Panc1 (cell line): ENCODE measurements around the gene SLC7A4. TPM values are rescaled to one million over a fixed set of nuclear protein-coding genes. Genes with fewer than 3 reads are reported as not detected.

ENCODE experiments used
- ATAC-seq: fragments of 200-7000 bp; cut with Tn5 transposase; 2 replicates; pipeline ENCODE4 v1.9.1; 2020; ENCODE audit warnings: mild to moderate bottlenecking, moderate library complexity
- BruUV-seq: library from RNA; stranded (reverse); fragments of 400-500 nt; replicated peaks from 2 replicates; lab custom pipeline; 2021; lab: Mats Ljungman, UMichigan
- CTCF ChIA-PET: fragments of 300-600 bp; sonication (Branson Sonifier 250); formaldehyde crosslinking; loops from one replicate; lab custom pipeline; 2022; ENCODE audit warnings: antibody characterized with exemption; lab: Charles Lee
- POLR2A ChIA-PET: fragments of 300-600 bp; sonication (Branson Sonifier 250); formaldehyde crosslinking; loops from one replicate; lab custom pipeline; 2022; ENCODE audit warnings: antibody characterized with exemption; lab: Charles Lee
- DNase-seq: peaks from one replicate; pipeline ENCODE4 v3.0.0-alpha.2; 2010; ENCODE audit warnings: low read depth, low spot score
- H3K27ac ChIP-seq: 2 replicates; pipeline ENCODE4 v1.5.1; 2011; ENCODE audit warnings: mild to moderate bottlenecking, low read length, inconsistent platforms
- H3K27me3 ChIP-seq: fragments of 200-500 bp; sonication (Bioruptor generic); 2 replicates; pipeline ENCODE4 v1.6.0; 2014; ENCODE audit warnings: low read length, inconsistent platforms; ENCODE audit not compliant: control insufficient read depth, insufficient read depth
- H3K36me3 ChIP-seq: fragments of 200-500 bp; sonication (Bioruptor generic); 2 replicates; pipeline ENCODE4 v1.5.1; 2014; ENCODE audit warnings: inconsistent platforms, mild to moderate bottlenecking, low read length, moderate library complexity; ENCODE audit not compliant: control insufficient read depth, insufficient read depth
- H3K4me1 ChIP-seq: 2 replicates; pipeline ENCODE4 v1.5.1; 2011; ENCODE audit warnings: inconsistent platforms, mild to moderate bottlenecking, low read length, moderate library complexity; ENCODE audit not compliant: control insufficient read depth, insufficient read depth
- H3K4me3 ChIP-seq, 2 experiments: 2 replicates each; pipeline ENCODE4 v1.5.1; 2011 to 2012; ENCODE audit warnings: low read depth in 2 of 2, low read length in 2 of 2, mild to moderate bottlenecking in 2 of 2, inconsistent platforms in 1 of 2, moderate library complexity in 1 of 2
- H3K9me3 ChIP-seq: fragments of 200-500 bp; sonication (Bioruptor generic); 2 replicates; pipeline ENCODE4 v1.5.1; 2014; ENCODE audit warnings: low read depth, mild to moderate bottlenecking, inconsistent platforms, low read length, moderate library complexity; ENCODE audit not compliant: control insufficient read depth, insufficient read depth
- POLR2AphosphoS5 ChIP-seq: IDR thresholded peaks from 2 replicates; pipeline ENCODE4 v1.6.1; 2012; ENCODE audit warnings: mild to moderate bottlenecking, low read depth, low read length, moderate library complexity
- SIN3A ChIP-seq: IDR thresholded peaks from 2 replicates; pipeline ENCODE4 v1.6.1; 2012; ENCODE audit warnings: low read depth, mild to moderate bottlenecking, low read length, moderate library complexity, borderline replicate concordance; ENCODE audit not compliant: insufficient read depth
- TCF7L2 ChIP-seq: IDR thresholded peaks from 2 replicates; pipeline ENCODE4 v1.6.1; 2011; ENCODE audit warnings: mild to moderate bottlenecking, low read depth, low read length, inconsistent platforms
- in situ Hi-C: cut with HindIII; loops from 2 replicates; pipeline ENCODE4 v1.10.0; 2016; ENCODE audit warnings: low sequenced_read_pairs, low pct_unique_long_range_greater_than_20kb
- intact Hi-C: fragments of 100-400 bp; cut with micrococcal nuclease; formaldehyde crosslinking; loops from one replicate; pipeline ENCODE4 v1.10.0; 2022; ENCODE audit not compliant: unreplicated experiment
- total RNA-seq: library from RNA; stranded (reverse); gene quantifications from one replicate; pipeline ENCODE4 v1.2.1, GENCODE V29; 2021; ENCODE audit not compliant: unreplicated experiment
- TF ChIP-seq, protein P1 (sequence below): fragments of 450-650 bp; IDR thresholded peaks from 2 replicates; pipeline ENCODE4 v1.5.1; 2017; ENCODE audit warnings: mild to moderate bottlenecking
- TF ChIP-seq, protein P2 (sequence below), 2 experiments: IDR thresholded peaks; 2 replicates each; pipeline ENCODE4 v1.6.1; 2011 to 2012; ENCODE audit warnings: low read depth in 2 of 2, control low read depth in 1 of 2, low read length in 1 of 2, mild to moderate bottlenecking in 1 of 2, moderate library complexity in 1 of 2; ENCODE audit not compliant: insufficient read depth in 1 of 2

Gene SLC7A4
- total RNA-seq, 1 experiment from 2014 or later = not detected

DNA sequence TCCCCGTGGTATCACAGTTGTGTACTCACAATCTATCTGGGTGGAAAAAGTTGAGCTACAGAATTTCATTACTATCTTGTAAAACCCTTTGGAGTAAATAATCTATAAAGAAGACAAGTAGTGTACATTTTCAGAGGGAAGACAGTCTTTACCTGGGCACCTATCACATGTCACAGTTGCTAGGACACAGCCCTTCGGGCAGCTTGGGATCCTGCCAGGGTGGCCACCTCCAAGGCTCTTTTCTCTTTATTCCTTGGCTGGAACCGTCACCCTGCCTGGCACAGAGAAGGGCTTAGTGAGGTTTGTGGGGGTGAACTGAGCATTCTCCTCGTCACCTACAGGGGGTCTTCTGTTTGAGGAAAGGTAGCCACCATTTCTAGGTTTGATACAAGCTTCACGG is 37.0 kb upstream of the SLC7A4 start:
- Histone ChIP-seq H3K4me3 (no peak overlapping the region), H3K9me3 (no peaks in the 10 kb centered on the region), H3K27ac (no peak overlapping the region), H3K27me3 (no peaks in the 10 kb centered on the region), H3K36me3 (no peaks in the 10 kb centered on the region), H3K4me1 (no peaks in the 10 kb centered on the region)
- in situ Hi-C loops = no loop called here
- ATAC-seq = no peak
- CTCF ChIA-PET = no interaction called here
- BruUV-seq = no TSS peak
- POLR2A ChIA-PET = no interaction called here
- no peak for DNase-seq
- TF ChIP-seq, protein P1, sequence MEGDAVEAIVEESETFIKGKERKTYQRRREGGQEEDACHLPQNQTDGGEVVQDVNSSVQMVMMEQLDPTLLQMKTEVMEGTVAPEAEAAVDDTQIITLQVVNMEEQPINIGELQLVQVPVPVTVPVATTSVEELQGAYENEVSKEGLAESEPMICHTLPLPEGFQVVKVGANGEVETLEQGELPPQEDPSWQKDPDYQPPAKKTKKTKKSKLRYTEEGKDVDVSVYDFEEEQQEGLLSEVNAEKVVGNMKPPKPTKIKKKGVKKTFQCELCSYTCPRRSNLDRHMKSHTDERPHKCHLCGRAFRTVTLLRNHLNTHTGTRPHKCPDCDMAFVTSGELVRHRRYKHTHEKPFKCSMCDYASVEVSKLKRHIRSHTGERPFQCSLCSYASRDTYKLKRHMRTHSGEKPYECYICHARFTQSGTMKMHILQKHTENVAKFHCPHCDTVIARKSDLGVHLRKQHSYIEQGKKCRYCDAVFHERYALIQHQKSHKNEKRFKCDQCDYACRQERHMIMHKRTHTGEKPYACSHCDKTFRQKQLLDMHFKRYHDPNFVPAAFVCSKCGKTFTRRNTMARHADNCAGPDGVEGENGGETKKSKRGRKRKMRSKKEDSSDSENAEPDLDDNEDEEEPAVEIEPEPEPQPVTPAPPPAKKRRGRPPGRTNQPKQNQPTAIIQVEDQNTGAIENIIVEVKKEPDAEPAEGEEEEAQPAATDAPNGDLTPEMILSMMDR = no peak
- TF ChIP-seq SIN3A (no peak), TCF7L2 (no peak), POLR2AphosphoS5 (no peak)
- TF ChIP-seq, protein P2, sequence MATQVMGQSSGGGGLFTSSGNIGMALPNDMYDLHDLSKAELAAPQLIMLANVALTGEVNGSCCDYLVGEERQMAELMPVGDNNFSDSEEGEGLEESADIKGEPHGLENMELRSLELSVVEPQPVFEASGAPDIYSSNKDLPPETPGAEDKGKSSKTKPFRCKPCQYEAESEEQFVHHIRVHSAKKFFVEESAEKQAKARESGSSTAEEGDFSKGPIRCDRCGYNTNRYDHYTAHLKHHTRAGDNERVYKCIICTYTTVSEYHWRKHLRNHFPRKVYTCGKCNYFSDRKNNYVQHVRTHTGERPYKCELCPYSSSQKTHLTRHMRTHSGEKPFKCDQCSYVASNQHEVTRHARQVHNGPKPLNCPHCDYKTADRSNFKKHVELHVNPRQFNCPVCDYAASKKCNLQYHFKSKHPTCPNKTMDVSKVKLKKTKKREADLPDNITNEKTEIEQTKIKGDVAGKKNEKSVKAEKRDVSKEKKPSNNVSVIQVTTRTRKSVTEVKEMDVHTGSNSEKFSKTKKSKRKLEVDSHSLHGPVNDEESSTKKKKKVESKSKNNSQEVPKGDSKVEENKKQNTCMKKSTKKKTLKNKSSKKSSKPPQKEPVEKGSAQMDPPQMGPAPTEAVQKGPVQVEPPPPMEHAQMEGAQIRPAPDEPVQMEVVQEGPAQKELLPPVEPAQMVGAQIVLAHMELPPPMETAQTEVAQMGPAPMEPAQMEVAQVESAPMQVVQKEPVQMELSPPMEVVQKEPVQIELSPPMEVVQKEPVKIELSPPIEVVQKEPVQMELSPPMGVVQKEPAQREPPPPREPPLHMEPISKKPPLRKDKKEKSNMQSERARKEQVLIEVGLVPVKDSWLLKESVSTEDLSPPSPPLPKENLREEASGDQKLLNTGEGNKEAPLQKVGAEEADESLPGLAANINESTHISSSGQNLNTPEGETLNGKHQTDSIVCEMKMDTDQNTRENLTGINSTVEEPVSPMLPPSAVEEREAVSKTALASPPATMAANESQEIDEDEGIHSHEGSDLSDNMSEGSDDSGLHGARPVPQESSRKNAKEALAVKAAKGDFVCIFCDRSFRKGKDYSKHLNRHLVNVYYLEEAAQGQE (IDR thresholded peaks at IDR 0.05; ENCODE audit: insufficient read depth in 1 of 2, low read depth in 2 of 2, low read length in 1 of 2) = no peak
- intact Hi-C loops = no loop called here

DNA sequence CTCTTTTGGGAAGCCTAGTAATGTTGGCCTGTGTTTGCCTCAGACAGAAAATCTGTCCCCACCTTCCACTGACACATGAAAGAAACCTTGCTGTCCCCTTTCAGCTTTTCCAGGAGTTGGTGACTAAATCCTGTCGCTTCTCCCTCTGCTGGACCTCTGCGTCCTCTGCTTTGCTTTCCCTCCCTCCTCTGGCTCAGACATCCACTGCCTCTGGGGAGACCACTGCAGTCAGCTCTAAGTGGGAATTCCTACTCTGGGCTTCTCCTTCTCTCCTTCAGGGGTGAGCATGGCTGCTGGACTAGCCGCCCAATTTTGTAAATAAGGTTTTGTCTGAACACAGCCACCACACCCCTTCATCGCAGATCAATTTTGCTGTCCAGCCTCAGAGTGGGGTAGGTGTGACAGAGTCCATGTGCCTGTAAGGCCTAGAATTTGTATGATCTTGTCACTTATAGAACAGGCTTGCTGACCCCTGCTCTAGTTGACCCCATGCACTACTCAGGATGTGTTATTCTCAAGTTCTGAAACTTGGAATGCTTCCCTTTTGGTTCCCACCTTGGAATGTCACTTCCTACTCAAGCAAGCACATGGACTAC is 36.4 kb upstream of the SLC7A4 start:
- in situ Hi-C loops = no loop called here
- ChIA-PET POLR2A (no interaction called here), CTCF (no interaction called here)
- Histone ChIP-seq H3K36me3 (no peaks in the 10 kb centered on the region), H3K4me1 (no peaks in the 10 kb centered on the region), H3K27ac (no peak overlapping the region), H3K4me3 (no peak overlapping the region), H3K27me3 (no peaks in the 10 kb centered on the region), H3K9me3 (no peaks in the 10 kb centered on the region)
- no peak for TF ChIP-seq POLR2AphosphoS5
- TF ChIP-seq SIN3A = no peak
- no peak for TF ChIP-seq TCF7L2
- TF ChIP-seq, protein P1 = no peak
- TF ChIP-seq, protein P2 (IDR thresholded peaks at IDR 0.05; ENCODE audit: insufficient read depth in 1 of 2, low read depth in 2 of 2, low read length in 1 of 2) = no peak
- BruUV-seq = no TSS peak
- DNase-seq (no peak), ATAC-seq (no peak)
- intact Hi-C loops = no loop called here
